ENCODE data around the gene MBOAT1. TPM values are rescaled to one million over a fixed set of nuclear protein-coding genes. Genes with fewer than 3 reads are reported as not detected.

MBOAT1 gene
- total and polyA plus RNA-seq, 8 donors = 2.4 to 47.2 (median 12.2) TPM

GRCh38 chr6:20259316-20260049 is 47.2 kb upstream of the MBOAT1 start:
- 95 to 97% (median 97%) methylated on average over 21 to 48 of the region's 48 CpGs for WGBS, 5 donors
- H3K4me1 ChIP-seq = no peaks in the 10 kb centered on the region
- no peak for DNase-seq
- H3K27ac ChIP-seq = no peak overlapping the region
- H3K9me3 ChIP-seq = peaks cover 0 to 7% (median 0%) of the 10 kb centered on the region in 4 donors
- TF ChIP-seq POLR2AphosphoS5 (IDR thresholded peaks at IDR 0.05) (no peak), EP300 (IDR thresholded peaks at IDR 0.05) (no peak), POLR2A (IDR thresholded peaks at IDR 0.05) (no peak), CTCF (IDR thresholded peaks at IDR 0.05) (no peak)
- H3K4me3 ChIP-seq = no peak overlapping the region
- intact Hi-C loops (cut with DNase I; ENCODE audit: low total_unique reads) = no loop called here
- no peaks in the 10 kb centered on the region for H3K36me3 ChIP-seq
- H3K27me3 ChIP-seq = no peaks in the 10 kb centered on the region

- no peak for DNase-seq
- H3K27ac ChIP-seq = no peak overlapping the region
- no peaks in the 10 kb centered on the region for H3K27me3 ChIP-seq
- H3K4me1 ChIP-seq = no peaks in the 10 kb centered on the region
- intact Hi-C loops (cut with DNase I; ENCODE audit: low total_unique reads) = no loop called here
- no peak for TF ChIP-seq EP300 (IDR thresholded peaks at IDR 0.05)
- TF ChIP-seq POLR2A (IDR thresholded peaks at IDR 0.05) = no peak
- no peak for TF ChIP-seq POLR2AphosphoS5 (IDR thresholded peaks at IDR 0.05)
- no peak for TF ChIP-seq CTCF (IDR thresholded peaks at IDR 0.05)
- H3K4me3 ChIP-seq = no peak overlapping the region
- H3K9me3 ChIP-seq = no peaks in the 10 kb centered on the region
- H3K36me3 ChIP-seq = no peaks in the 10 kb centered on the region
Measured at GRCh38 chr6:20255428-20255827, 43.2 kb upstream of the MBOAT1 start.

GRCh38 chr6:20254295-20254694 is 42.0 kb upstream of the MBOAT1 start:
- Histone ChIP-seq H3K9me3 (no peaks in the 10 kb centered on the region), H3K4me3 (no peak overlapping the region), H3K36me3 (no peaks in the 10 kb centered on the region), H3K4me1 (no peaks in the 10 kb centered on the region), H3K27ac (no peak overlapping the region), H3K27me3 (no peaks in the 10 kb centered on the region)
- DNase-seq = no peak
- TF ChIP-seq EP300 (IDR thresholded peaks at IDR 0.05) = no peak
- no peak for TF ChIP-seq POLR2A (IDR thresholded peaks at IDR 0.05)
- TF ChIP-seq POLR2AphosphoS5 (IDR thresholded peaks at IDR 0.05) = no peak
- intact Hi-C loops (cut with DNase I; ENCODE audit: low total_unique reads) = no loop called here

- WGBS, 5 donors = 24 to 52% (median 33%) methylated on average over 2 of the region's 2 CpGs
- no peak overlapping the region for H3K27ac ChIP-seq
Measured at GRCh38 chr6:20253021-20253420, 40.8 kb upstream of the MBOAT1 start.

More at GRCh38 chr6:20253021-20253420, 40.8 kb upstream of the MBOAT1 start:
- no peak for DNase-seq
- Histone ChIP-seq H3K27me3 (no peaks in the 10 kb centered on the region), H3K4me3 (no peak overlapping the region), H3K4me1 (no peaks in the 10 kb centered on the region), H3K9me3 (no peaks in the 10 kb centered on the region), H3K36me3 (no peaks in the 10 kb centered on the region)
- TF ChIP-seq CTCF (IDR thresholded peaks at IDR 0.05) (no peak), POLR2A (IDR thresholded peaks at IDR 0.05) (no peak), POLR2AphosphoS5 (IDR thresholded peaks at IDR 0.05) (no peak), EP300 (IDR thresholded peaks at IDR 0.05) (no peak)
- intact Hi-C loops (cut with DNase I; ENCODE audit: low total_unique reads) = no loop called here

All from stomach (tissue), 9 donors.